A673 (cell line): ENCODE measurements around the gene NAT8L.

ENCODE experiments used
- EZH2 ChIP-seq: fragments of 200-600 bp; sonication (generic); IDR thresholded peaks from 2 replicates; pipeline ENCODE4 v1.6.1; 2017; ENCODE audit warnings: borderline replicate concordance, low read depth, mild to moderate bottlenecking, mixed read lengths, antibody characterized with exemption, low read length; ENCODE audit not compliant: poor library complexity, severe bottlenecking
- TF ChIP-seq, protein P1 (sequence below): fragments of 300-800, 200-600 bp; sonication (generic); conservative IDR thresholded peaks from 2 replicates; pipeline ENCODE4 v1.5.1; 2017; ENCODE audit warnings: low read depth, mild to moderate bottlenecking, antibody characterized with exemption, low read length, moderate library complexity, mixed read lengths

DNA sequence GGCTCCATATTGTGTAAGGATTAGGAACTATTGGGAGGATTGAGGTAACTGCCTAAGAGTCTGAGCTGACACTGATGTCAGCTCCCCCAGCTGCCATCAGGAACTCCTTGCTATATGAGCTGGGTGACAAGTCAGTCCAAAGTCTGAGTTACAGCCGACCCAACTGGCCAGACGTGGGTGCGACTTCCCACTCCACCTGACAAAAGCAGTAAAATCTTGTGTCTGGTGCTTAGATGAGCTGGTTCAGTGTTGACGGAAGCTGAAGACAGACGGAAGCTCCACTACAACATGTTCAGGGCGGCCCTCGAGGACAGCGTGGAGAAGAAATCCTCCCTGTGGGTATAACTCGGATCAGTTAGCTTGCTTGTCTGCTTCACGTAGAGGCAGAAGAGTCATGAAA, 22.8 kb upstream of the NAT8L start:
- TF ChIP-seq, protein P1, sequence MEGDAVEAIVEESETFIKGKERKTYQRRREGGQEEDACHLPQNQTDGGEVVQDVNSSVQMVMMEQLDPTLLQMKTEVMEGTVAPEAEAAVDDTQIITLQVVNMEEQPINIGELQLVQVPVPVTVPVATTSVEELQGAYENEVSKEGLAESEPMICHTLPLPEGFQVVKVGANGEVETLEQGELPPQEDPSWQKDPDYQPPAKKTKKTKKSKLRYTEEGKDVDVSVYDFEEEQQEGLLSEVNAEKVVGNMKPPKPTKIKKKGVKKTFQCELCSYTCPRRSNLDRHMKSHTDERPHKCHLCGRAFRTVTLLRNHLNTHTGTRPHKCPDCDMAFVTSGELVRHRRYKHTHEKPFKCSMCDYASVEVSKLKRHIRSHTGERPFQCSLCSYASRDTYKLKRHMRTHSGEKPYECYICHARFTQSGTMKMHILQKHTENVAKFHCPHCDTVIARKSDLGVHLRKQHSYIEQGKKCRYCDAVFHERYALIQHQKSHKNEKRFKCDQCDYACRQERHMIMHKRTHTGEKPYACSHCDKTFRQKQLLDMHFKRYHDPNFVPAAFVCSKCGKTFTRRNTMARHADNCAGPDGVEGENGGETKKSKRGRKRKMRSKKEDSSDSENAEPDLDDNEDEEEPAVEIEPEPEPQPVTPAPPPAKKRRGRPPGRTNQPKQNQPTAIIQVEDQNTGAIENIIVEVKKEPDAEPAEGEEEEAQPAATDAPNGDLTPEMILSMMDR = no peak
- TF ChIP-seq EZH2 = no peak
